ENCODE data around the gene CABP1.

DNA sequence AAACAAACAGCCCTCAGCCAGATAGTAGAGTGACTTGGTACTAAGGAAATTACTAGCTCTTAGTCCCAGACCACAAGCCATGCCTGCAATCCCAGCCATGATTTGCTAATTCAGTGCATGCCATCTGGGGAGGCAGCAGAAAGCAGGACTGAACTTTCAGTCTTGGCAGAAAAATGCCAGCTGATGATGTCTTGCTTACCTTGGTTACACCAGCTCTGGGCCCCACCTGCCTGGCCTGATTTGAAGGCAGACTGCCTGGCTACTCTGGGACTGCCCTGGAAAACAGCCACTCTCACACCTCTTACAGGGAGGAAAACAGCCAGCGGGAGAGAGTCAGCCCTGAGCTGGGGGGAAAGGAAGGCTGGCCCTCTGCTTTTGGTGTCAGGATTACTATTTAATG lies 65.2 kb downstream of the CABP1 start:
- TF ChIP-seq, protein P1, sequence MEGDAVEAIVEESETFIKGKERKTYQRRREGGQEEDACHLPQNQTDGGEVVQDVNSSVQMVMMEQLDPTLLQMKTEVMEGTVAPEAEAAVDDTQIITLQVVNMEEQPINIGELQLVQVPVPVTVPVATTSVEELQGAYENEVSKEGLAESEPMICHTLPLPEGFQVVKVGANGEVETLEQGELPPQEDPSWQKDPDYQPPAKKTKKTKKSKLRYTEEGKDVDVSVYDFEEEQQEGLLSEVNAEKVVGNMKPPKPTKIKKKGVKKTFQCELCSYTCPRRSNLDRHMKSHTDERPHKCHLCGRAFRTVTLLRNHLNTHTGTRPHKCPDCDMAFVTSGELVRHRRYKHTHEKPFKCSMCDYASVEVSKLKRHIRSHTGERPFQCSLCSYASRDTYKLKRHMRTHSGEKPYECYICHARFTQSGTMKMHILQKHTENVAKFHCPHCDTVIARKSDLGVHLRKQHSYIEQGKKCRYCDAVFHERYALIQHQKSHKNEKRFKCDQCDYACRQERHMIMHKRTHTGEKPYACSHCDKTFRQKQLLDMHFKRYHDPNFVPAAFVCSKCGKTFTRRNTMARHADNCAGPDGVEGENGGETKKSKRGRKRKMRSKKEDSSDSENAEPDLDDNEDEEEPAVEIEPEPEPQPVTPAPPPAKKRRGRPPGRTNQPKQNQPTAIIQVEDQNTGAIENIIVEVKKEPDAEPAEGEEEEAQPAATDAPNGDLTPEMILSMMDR (IDR thresholded peaks at IDR 0.05) = no peak
- TF ChIP-seq POLR2A (IDR thresholded peaks at IDR 0.05) = no peak
